Astrocyte (in vitro differentiated cells and primary cell): Measurements from ENCODE around the gene DHX35. TPM values are rescaled to one million over a fixed set of nuclear protein-coding genes. Genes with fewer than 3 reads are reported as not detected.

ENCODE experiments used
- DNase-seq: peaks from one replicate; pipeline ENCODE4 v3.0.0-alpha.2; 2010; ENCODE audit warnings: low read depth
- FAIRE-seq: peaks from 2 replicates; lab custom pipeline; 2011; peaks lifted over from hg19 to GRCh38; lab: Jason Lieb, UNC
- H2AFZ ChIP-seq: 2 replicates; pipeline ENCODE4 v1.6.0; 2012; ENCODE audit warnings: low read depth, low read length, inconsistent platforms
- H3K27ac ChIP-seq: 2 replicates; pipeline ENCODE4 v1.5.1; 2011; ENCODE audit warnings: low read depth, low read length, inconsistent platforms
- H3K27me3 ChIP-seq: 2 replicates; pipeline ENCODE4 v1.6.0; 2011; ENCODE audit warnings: low read length, inconsistent platforms; ENCODE audit not compliant: insufficient read depth
- H3K36me3 ChIP-seq: 2 replicates; pipeline ENCODE4 v1.5.1; 2011; ENCODE audit warnings: low read length, inconsistent platforms; ENCODE audit not compliant: insufficient read depth
- H3K4me1 ChIP-seq: 2 replicates; pipeline ENCODE4 v1.5.1; 2011; ENCODE audit warnings: low read length, inconsistent platforms; ENCODE audit not compliant: insufficient read depth
- H3K4me2 ChIP-seq: 2 replicates; pipeline ENCODE4 v1.6.0; 2012; ENCODE audit warnings: low read length, inconsistent platforms
- H3K4me3 ChIP-seq: 2 replicates; pipeline ENCODE4 v1.5.1; 2011; ENCODE audit warnings: low read depth, mild to moderate bottlenecking, low read length, inconsistent platforms; ENCODE audit not compliant: insufficient read depth
- H3K79me2 ChIP-seq: 2 replicates; pipeline ENCODE4 v1.6.0; 2012; ENCODE audit warnings: mild to moderate bottlenecking, low read length, inconsistent platforms; ENCODE audit not compliant: insufficient read depth
- H3K9ac ChIP-seq: 2 replicates; pipeline ENCODE4 v1.6.0; 2012; ENCODE audit warnings: mild to moderate bottlenecking, low read length, inconsistent platforms
- H3K9me3 ChIP-seq: 2 replicates; pipeline ENCODE4 v1.5.1; 2012; ENCODE audit warnings: low read depth, mild to moderate bottlenecking, low read length, inconsistent platforms; ENCODE audit not compliant: insufficient read depth
- H4K20me1 ChIP-seq: 2 replicates; pipeline ENCODE4 v1.6.0; 2012; ENCODE audit warnings: low read length, inconsistent platforms; ENCODE audit not compliant: insufficient read depth
- H3K27ac Mint-ChIP-seq: one replicate; pipeline ENCODE4 v1.8.0; 2021; ENCODE audit warnings: mild to moderate bottlenecking, mixed read lengths; ENCODE audit not compliant: unreplicated experiment
- H3K27me3 Mint-ChIP-seq: one replicate; pipeline ENCODE4 v1.8.0; 2021; ENCODE audit warnings: low read depth, mixed read lengths; ENCODE audit not compliant: unreplicated experiment
- H3K36me3 Mint-ChIP-seq: one replicate; pipeline ENCODE4 v1.8.0; 2021; ENCODE audit warnings: low read depth, mixed read lengths; ENCODE audit not compliant: unreplicated experiment
- H3K4me1 Mint-ChIP-seq: one replicate; pipeline ENCODE4 v1.8.0; 2021; ENCODE audit warnings: low read depth, mixed read lengths; ENCODE audit not compliant: unreplicated experiment
- H3K4me3 Mint-ChIP-seq: one replicate; pipeline ENCODE4 v1.8.0; 2021; ENCODE audit warnings: mild to moderate bottlenecking, moderate library complexity, mixed read lengths; ENCODE audit not compliant: unreplicated experiment
- H3K9me3 Mint-ChIP-seq: one replicate; pipeline ENCODE4 v1.8.0; 2021; ENCODE audit warnings: mild to moderate bottlenecking, mixed read lengths; ENCODE audit not compliant: unreplicated experiment
- EZH2 ChIP-seq: IDR thresholded peaks from 2 replicates; pipeline ENCODE4 v1.6.1; 2012; ENCODE audit warnings: mild to moderate bottlenecking, low read length, inconsistent platforms; ENCODE audit not compliant: insufficient read depth
- total RNA-seq: library from RNA; stranded (reverse); gene quantifications from 2 replicates; pipeline ENCODE4 v1.2.1, GENCODE V29; 2021
- TF ChIP-seq, protein P1 (sequence below): IDR thresholded peaks from 2 replicates; pipeline ENCODE4 v1.5.1; 2011; ENCODE audit warnings: low read depth, mild to moderate bottlenecking, inconsistent platforms, low read length, moderate library complexity; ENCODE audit not compliant: insufficient read depth

Gene DHX35
- total RNA-seq, 1 donor from 2014 or later = 7.8 TPM

GRCh38 chr20:38985060-38985459 lies 22.9 kb downstream of the DHX35 start:
- peaks cover 28% of the 10 kb centered on the region for H3K4me1 Mint-ChIP-seq
- DNase-seq = no peak
- Histone ChIP-seq H3K4me3 (no peak overlapping the region), H2AFZ (no peak overlapping the region), H3K9me3 (no peaks in the 10 kb centered on the region), H3K79me2 (peaks cover 3% of the 10 kb centered on the region), H3K27me3 (no peaks in the 10 kb centered on the region), H4K20me1 (peaks cover 41% of the 10 kb centered on the region), H3K4me1 (peaks cover 16% of the 10 kb centered on the region), H3K9ac (no peak overlapping the region), H3K27ac (no peak overlapping the region), H3K36me3 (peaks cover 3% of the 10 kb centered on the region), H3K4me2 (peak overlapping the region; percentile 63)
- no peak overlapping the region for H3K4me3 Mint-ChIP-seq
- H3K9me3 Mint-ChIP-seq = no peaks in the 10 kb centered on the region
- H3K36me3 Mint-ChIP-seq = peaks cover 5% of the 10 kb centered on the region
- H3K27ac Mint-ChIP-seq = peak overlapping the region; percentile 14
- no peak for FAIRE-seq
- H3K27me3 Mint-ChIP-seq = no peaks in the 10 kb centered on the region
- TF ChIP-seq, protein P1, sequence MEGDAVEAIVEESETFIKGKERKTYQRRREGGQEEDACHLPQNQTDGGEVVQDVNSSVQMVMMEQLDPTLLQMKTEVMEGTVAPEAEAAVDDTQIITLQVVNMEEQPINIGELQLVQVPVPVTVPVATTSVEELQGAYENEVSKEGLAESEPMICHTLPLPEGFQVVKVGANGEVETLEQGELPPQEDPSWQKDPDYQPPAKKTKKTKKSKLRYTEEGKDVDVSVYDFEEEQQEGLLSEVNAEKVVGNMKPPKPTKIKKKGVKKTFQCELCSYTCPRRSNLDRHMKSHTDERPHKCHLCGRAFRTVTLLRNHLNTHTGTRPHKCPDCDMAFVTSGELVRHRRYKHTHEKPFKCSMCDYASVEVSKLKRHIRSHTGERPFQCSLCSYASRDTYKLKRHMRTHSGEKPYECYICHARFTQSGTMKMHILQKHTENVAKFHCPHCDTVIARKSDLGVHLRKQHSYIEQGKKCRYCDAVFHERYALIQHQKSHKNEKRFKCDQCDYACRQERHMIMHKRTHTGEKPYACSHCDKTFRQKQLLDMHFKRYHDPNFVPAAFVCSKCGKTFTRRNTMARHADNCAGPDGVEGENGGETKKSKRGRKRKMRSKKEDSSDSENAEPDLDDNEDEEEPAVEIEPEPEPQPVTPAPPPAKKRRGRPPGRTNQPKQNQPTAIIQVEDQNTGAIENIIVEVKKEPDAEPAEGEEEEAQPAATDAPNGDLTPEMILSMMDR = no peak
- TF ChIP-seq EZH2 = no peak

DNA sequence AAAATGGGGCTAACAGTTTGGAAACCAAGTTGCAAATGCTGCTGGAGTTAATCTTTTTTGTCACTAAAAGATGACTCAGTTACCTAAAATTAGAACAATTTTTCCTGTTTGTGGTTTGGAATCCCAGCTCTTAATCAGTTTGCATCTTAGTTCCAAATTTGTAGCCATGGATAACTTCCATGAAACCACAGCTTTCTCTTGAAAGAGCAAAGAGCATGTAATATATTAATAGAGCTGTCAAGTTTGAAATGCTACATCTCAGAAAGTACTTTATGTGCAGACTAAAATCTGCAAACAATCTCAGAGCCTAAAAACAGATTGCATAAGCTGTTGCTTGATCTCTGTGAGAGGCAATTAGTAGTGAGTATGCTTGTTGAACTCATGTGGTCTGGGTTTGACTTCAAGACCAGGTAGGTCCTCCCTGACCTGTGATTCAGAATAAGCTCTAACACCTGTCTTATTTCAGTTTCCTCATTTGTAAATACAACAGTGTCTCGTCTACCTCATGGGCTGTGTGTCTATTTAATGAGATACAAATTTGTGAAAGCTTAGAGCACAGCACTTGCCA lies 23.5 kb downstream of the DHX35 start:
- Histone ChIP-seq H3K4me2 (peak overlapping the region; percentile 63), H3K79me2 (peaks cover 3% of the 10 kb centered on the region), H3K4me3 (no peak overlapping the region), H2AFZ (no peak overlapping the region), H3K27ac (no peak overlapping the region), H3K4me1 (peaks cover 16% of the 10 kb centered on the region), H3K9ac (no peak overlapping the region), H3K9me3 (no peaks in the 10 kb centered on the region), H3K36me3 (peaks cover 3% of the 10 kb centered on the region), H4K20me1 (peaks cover 39% of the 10 kb centered on the region), H3K27me3 (no peaks in the 10 kb centered on the region)
- FAIRE-seq (peak; percentile 97), DNase-seq (peak; percentile 93)
- Mint-ChIP-seq H3K27ac (peak overlapping the region; percentile 83), H3K36me3 (peaks cover 5% of the 10 kb centered on the region), H3K9me3 (no peaks in the 10 kb centered on the region), H3K27me3 (no peaks in the 10 kb centered on the region), H3K4me3 (peak overlapping the region; percentile 31), H3K4me1 (peaks cover 28% of the 10 kb centered on the region)
- no peak for TF ChIP-seq EZH2
- TF ChIP-seq, protein P1 = no peak

DNA sequence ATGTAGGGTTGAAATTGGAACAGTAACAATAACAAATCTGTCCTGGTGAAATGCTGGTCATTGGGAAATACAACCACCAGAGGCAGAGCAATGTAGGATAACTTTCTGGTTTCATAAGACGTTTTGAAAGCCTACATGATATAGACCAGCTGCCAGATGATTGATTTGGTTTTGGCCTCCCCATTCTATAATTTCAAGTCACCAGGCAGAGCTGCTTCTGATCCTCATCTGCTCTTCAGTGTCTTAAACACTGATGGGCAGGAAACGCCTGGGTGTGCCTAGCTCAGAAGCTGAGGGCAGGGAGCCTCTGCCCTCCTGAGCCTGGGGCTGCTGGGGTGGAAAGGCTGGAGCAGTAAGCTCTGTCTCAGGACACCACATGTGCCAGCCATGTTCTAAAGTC lies 24.5 kb downstream of the DHX35 start:
- Mint-ChIP-seq H3K9me3 (no peaks in the 10 kb centered on the region), H3K27me3 (no peaks in the 10 kb centered on the region), H3K36me3 (peaks cover 5% of the 10 kb centered on the region), H3K27ac (peak overlapping the region; percentile 66), H3K4me1 (peaks cover 26% of the 10 kb centered on the region), H3K4me3 (no peak overlapping the region)
- Histone ChIP-seq H3K27me3 (no peaks in the 10 kb centered on the region), H4K20me1 (peaks cover 35% of the 10 kb centered on the region), H3K4me1 (peaks cover 16% of the 10 kb centered on the region), H3K27ac (no peak overlapping the region), H3K4me3 (no peak overlapping the region), H2AFZ (no peak overlapping the region), H3K9ac (no peak overlapping the region), H3K79me2 (no peaks in the 10 kb centered on the region), H3K4me2 (no peak overlapping the region), H3K9me3 (no peaks in the 10 kb centered on the region), H3K36me3 (peaks cover 3% of the 10 kb centered on the region)
- no peak for DNase-seq
- TF ChIP-seq, protein P1 = no peak
- FAIRE-seq = no peak
